GM19043 (cell line): ENCODE measurements around the gene CFAP161.
"Not testable (repeated sequence)": the region's sequence is repeated elsewhere in the genome, so short reads cannot be mapped to it uniquely, and the experiment has no call there.

Experiments
- ATAC-seq: cut with Tn5 transposase; IDR thresholded peaks from one replicate; pipeline ENCODE4 v1.9.1; 2021; ENCODE audit warnings: low read depth; ENCODE audit not compliant: unreplicated experiment

Gene CFAP161

GRCh38 chr15:81106560-81106959 lies 27.5 kb upstream of the CFAP161 start:
- ATAC-seq: no peak

GRCh38 chr15:81107889-81108288 lies 26.2 kb upstream of the CFAP161 start:
- ATAC-seq: no peak

- ATAC-seq: no peak
Observed at GRCh38 chr15:81108427-81108826, 25.6 kb upstream of the CFAP161 start.

GRCh38 chr15:81111018-81111417 lies 23.1 kb upstream of the CFAP161 start:
- ATAC-seq: no peak

GRCh38 chr15:81111510-81112470 lies 22.3 kb upstream of the CFAP161 start:
- ATAC-seq: peak; percentile 88

- no peak for ATAC-seq
Observed at GRCh38 chr15:81113204-81113657, 20.8 kb upstream of the CFAP161 start.

- no peak for ATAC-seq
Observed at GRCh38 chr15:81113861-81114291, 20.2 kb upstream of the CFAP161 start.

- ATAC-seq: no peak
Observed at GRCh38 chr15:81115054-81115939, 18.8 kb upstream of the CFAP161 start.

GRCh38 chr15:81117136-81117535 lies 16.9 kb upstream of the CFAP161 start:
- ATAC-seq: no peak

- no peak for ATAC-seq
Observed at GRCh38 chr15:81117581-81117980, 16.5 kb upstream of the CFAP161 start.

- no peak for ATAC-seq
Observed at GRCh38 chr15:81118361-81118760, 15.7 kb upstream of the CFAP161 start.

GRCh38 chr15:81120069-81120468 lies 14.0 kb upstream of the CFAP161 start:
- ATAC-seq: no peak

GRCh38 chr15:81126892-81127291 lies 7.2 kb upstream of the CFAP161 start:
- ATAC-seq: no peak

- ATAC-seq: not testable (repeated sequence)
Observed at GRCh38 chr15:81141478-81141877, 7.4 kb downstream of the CFAP161 start.

- ATAC-seq: no peak
Observed at GRCh38 chr15:81146006-81146405, 11.9 kb downstream of the CFAP161 start.

- ATAC-seq: no peak
Observed at GRCh38 chr15:81146466-81146865, 12.4 kb downstream of the CFAP161 start.

GRCh38 chr15:81151389-81151788 lies 17.3 kb downstream of the CFAP161 start:
- ATAC-seq: no peak

- ATAC-seq: no peak
Observed at GRCh38 chr15:81152339-81152738, 18.3 kb downstream of the CFAP161 start.

- ATAC-seq: no peak
Observed at GRCh38 chr15:81152799-81153198, 18.7 kb downstream of the CFAP161 start.

- ATAC-seq: no peak
Observed at GRCh38 chr15:81155375-81156218, 21.5 kb downstream of the CFAP161 start.
